Activated T-helper 1 cell treated with Interleukin-2 at 50 U/mL for 16 hours (primary cell): ENCODE measurements around the gene SYK.

Experiments used
- DNase-seq: peaks from one replicate; pipeline ENCODE4 v3.0.0-alpha.2; 2020; ENCODE audit warnings: low read depth

The SYK gene

DNA sequence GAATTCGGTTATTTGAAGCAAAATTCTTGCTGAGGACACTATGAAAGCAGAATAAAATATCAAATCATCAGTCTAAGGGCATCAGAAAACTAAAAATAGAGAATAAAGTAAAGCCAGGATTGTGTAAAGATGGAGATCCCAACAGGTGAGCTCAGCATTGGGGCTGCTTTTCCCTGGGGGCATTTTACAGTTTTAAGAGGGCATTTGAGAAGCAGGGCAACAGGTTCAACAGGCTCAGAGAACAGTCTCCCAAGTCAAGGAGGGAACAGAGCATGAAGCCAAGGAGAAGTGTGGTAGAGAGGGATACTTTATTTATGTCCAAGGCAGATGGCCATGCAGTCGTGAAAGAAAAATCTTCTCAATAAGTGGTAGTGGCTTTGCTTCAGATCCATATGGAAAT is 145.4 kb downstream of the SYK start:
- no peak for DNase-seq
